HepG2 (cell line): Measurements from ENCODE around the gene SH3D19. TPM values are rescaled to one million over a fixed set of nuclear protein-coding genes. Genes with fewer than 3 reads are reported as not detected.
A peak's percentile ranks its signal among the peaks of the same experiment; 100 is the strongest.

Experiments used
- ATAC-seq: fragments of 200-7000 bp; cut with Tn5 transposase; 3 replicates; pipeline ENCODE4 v1.9.1; 2020; ENCODE audit warnings: mild to moderate bottlenecking, moderate library complexity
- BruUV-seq: library from RNA; stranded (reverse); fragments of 400-500 nt; replicated peaks from 2 replicates; lab custom pipeline; 2021; lab: Mats Ljungman, UMichigan
- CTCF ChIA-PET: fragments of 300-600 bp; formaldehyde crosslinking; extraction: SDS; loops from one replicate; lab custom pipeline; 2021; ENCODE audit warnings: low total read pairs, inconsistent platforms, low intra/inter-chr PET ratio; lab: Yijun Ruan, JAX
- POLR2A ChIA-PET: fragments of 350-600 bp; sonication (Branson Sonifier 250); formaldehyde crosslinking; loops from one replicate; lab custom pipeline; 2020; ENCODE audit warnings: antibody characterized with exemption, inconsistent platforms; lab: Yijun Ruan, JAX
- DNase-seq: peaks from one replicate; pipeline ENCODE4 v3.0.0-alpha.2; 2015; ENCODE audit warnings: low spot score
- FAIRE-seq: peaks from 3 replicates; lab custom pipeline; 2011; peaks lifted over from hg19 to GRCh38; lab: Jason Lieb, UNC
- H2AFZ ChIP-seq: one replicate; pipeline ENCODE4 v1.6.1; 2011; ENCODE audit warnings: low read length, inconsistent platforms
- H3K27ac ChIP-seq: fragments of 300-600 bp; 3 replicates; pipeline ENCODE4 v1.8.0; 2011; ENCODE audit warnings: mixed run types, mild to moderate bottlenecking, mixed read lengths, low read length, inconsistent platforms; ENCODE audit not compliant: insufficient read depth; ENCODE audit errors: extremely low read length
- H3K27me3 ChIP-seq, 2 experiments: fragments of 200-600 bp in 1 of 2; 2 replicates in 1 of 2; 3 replicates in 1 of 2; pipeline versions ENCODE4 v1.6.0 to v1.8.0; 2011; ENCODE audit warnings: low read length in 2 of 2, mild to moderate bottlenecking in 2 of 2, moderate library complexity in 2 of 2, inconsistent platforms in 1 of 2; ENCODE audit not compliant: insufficient read depth in 2 of 2, control insufficient read depth in 1 of 2
- H3K36me3 ChIP-seq, 2 experiments: fragments of 200-600 bp in 1 of 2; replicated peaks in 1 of 2; 2 replicates in 1 of 2; 3 replicates in 1 of 2; pipeline versions ENCODE4 v1.5.1 to v1.8.0; 2011; ENCODE audit warnings: low read length in 2 of 2, inconsistent platforms in 1 of 2; ENCODE audit not compliant: insufficient read depth in 2 of 2, control insufficient read depth in 1 of 2
- H3K4me1 ChIP-seq: 2 replicates; pipeline ENCODE4 v1.5.1; 2012; ENCODE audit warnings: low read length, inconsistent platforms; ENCODE audit not compliant: insufficient read depth
- H3K4me2 ChIP-seq: 2 replicates; pipeline ENCODE4 v1.6.0; 2011; ENCODE audit warnings: low read depth, low read length, inconsistent platforms
- H3K4me3 ChIP-seq, 3 experiments: fragments of 200-600 bp in 1 of 3; sonication (generic), shearing (Covaris generic) in 1 of 3; replicated peaks in 1 of 3; 2 replicates each; pipeline ENCODE4 v1.5.1; 2011 to 2016; ENCODE audit warnings: low read length in 3 of 3, inconsistent platforms in 2 of 3, low read depth in 2 of 3, mild to moderate bottlenecking in 2 of 3, control low read depth in 1 of 3, mixed read lengths in 1 of 3; ENCODE audit not compliant: insufficient read depth in 1 of 3
- H3K79me2 ChIP-seq: one replicate; pipeline ENCODE4 v1.6.1; 2011; ENCODE audit warnings: low read length, inconsistent platforms; ENCODE audit not compliant: insufficient read depth
- H3K9ac ChIP-seq: 2 replicates; pipeline ENCODE4 v1.6.0; 2011; ENCODE audit warnings: mild to moderate bottlenecking, low read depth, low read length, inconsistent platforms; ENCODE audit not compliant: insufficient read depth
- H3K9me3 ChIP-seq: 2 replicates; pipeline ENCODE4 v1.5.1; 2012; ENCODE audit warnings: mild to moderate bottlenecking, low read length
- H4K20me1 ChIP-seq: 2 replicates; pipeline ENCODE4 v1.6.0; 2011; ENCODE audit warnings: inconsistent platforms, mild to moderate bottlenecking, low read length, moderate library complexity; ENCODE audit not compliant: insufficient read depth
- ARNTL ChIP-seq: sonication (generic); formaldehyde crosslinking; IDR thresholded peaks from 2 replicates; pipeline ENCODE4 v1.4.0; 2020; ENCODE audit warnings: mild to moderate bottlenecking, missing genetic modification reagents
- CENPT ChIP-seq: sonication (generic); formaldehyde crosslinking; IDR thresholded peaks from 2 replicates; pipeline ENCODE4 v1.8.0; 2022; ENCODE audit warnings: low read depth, mild to moderate bottlenecking, moderate library complexity, missing genetic modification reagents
- LBX2 ChIP-seq: sonication (generic); formaldehyde crosslinking; IDR thresholded peaks from 2 replicates; pipeline ENCODE4 v1.5.0; 2020; ENCODE audit warnings: missing genetic modification reagents, mild to moderate bottlenecking, borderline replicate concordance
- MTF1 ChIP-seq: sonication (generic); formaldehyde crosslinking; IDR thresholded peaks from 2 replicates; pipeline ENCODE4 v1.5.0; 2020; ENCODE audit warnings: missing genetic modification reagents
- MYNN ChIP-seq: sonication (generic); formaldehyde crosslinking; IDR thresholded peaks from 2 replicates; pipeline ENCODE4 v1.4.0; 2020; ENCODE audit warnings: mild to moderate bottlenecking, low read depth, missing genetic modification reagents
- RBM22 ChIP-seq: fragments of 200-400 bp; formaldehyde crosslinking; optimal IDR thresholded peaks from 2 replicates; pipeline ENCODE3; 2017; ENCODE audit warnings: mild to moderate bottlenecking, low read length, moderate library complexity
- REPIN1 ChIP-seq: sonication (generic); formaldehyde crosslinking; IDR thresholded peaks from 2 replicates; pipeline ENCODE4 v1.8.0; 2022; ENCODE audit warnings: missing genetic modification reagents, low read depth, mild to moderate bottlenecking, borderline replicate concordance
- TCF7L2 ChIP-seq: IDR thresholded peaks from 2 replicates; pipeline ENCODE4 v1.6.1; 2011; ENCODE audit warnings: mild to moderate bottlenecking, low read depth, low read length, moderate library complexity
- ZBTB46 ChIP-seq: sonication (generic); formaldehyde crosslinking; IDR thresholded peaks from 2 replicates; pipeline ENCODE4 v1.4.0; 2020; ENCODE audit warnings: mild to moderate bottlenecking, missing genetic modification reagents, borderline replicate concordance
- ZFP41 ChIP-seq: sonication (generic); formaldehyde crosslinking; IDR thresholded peaks from 2 replicates; pipeline ENCODE4 v1.4.0; 2020; ENCODE audit warnings: mild to moderate bottlenecking, missing genetic modification reagents, borderline replicate concordance
- ZNF251 ChIP-seq: sonication (generic); formaldehyde crosslinking; IDR thresholded peaks from 2 replicates; pipeline ENCODE4 v1.9.0; 2021; ENCODE audit warnings: mild to moderate bottlenecking, missing genetic modification reagents
- ZNF274 ChIP-seq: sonication (generic); formaldehyde crosslinking; IDR thresholded peaks from 2 replicates; pipeline ENCODE4 v1.5.1; 2020; ENCODE audit warnings: mild to moderate bottlenecking, missing genetic modification reagents
- ZNF562 ChIP-seq: sonication (generic); formaldehyde crosslinking; IDR thresholded peaks from 2 replicates; pipeline ENCODE4 v1.8.0; 2022; ENCODE audit warnings: missing genetic modification reagents, borderline replicate concordance
- ZSCAN22 ChIP-seq: sonication (generic); formaldehyde crosslinking; IDR thresholded peaks from 2 replicates; pipeline ENCODE4 v1.4.0; 2020; ENCODE audit warnings: mild to moderate bottlenecking, missing genetic modification reagents
- ZSCAN9 ChIP-seq: IDR thresholded peaks from 2 replicates; pipeline ENCODE4 v1.6.1; 2016; ENCODE audit warnings: borderline replicate concordance
- WGBS: methylation state at CpG from one replicate; pipeline ENCODE4 v1.1.6; 2017; ENCODE audit warnings: low lambda C conversion rate; 5-methylcytosine and 5-hydroxymethylcytosine counted together
- in situ Hi-C: cut with HindIII; loops from 2 replicates; pipeline ENCODE4 v1.10.0; 2017; ENCODE audit warnings: low pct_unique_long_range_greater_than_20kb; ENCODE audit not compliant: extremely low pct_ligation_motif_present
- intact Hi-C: fragments of 100-400 bp; cut with micrococcal nuclease; formaldehyde crosslinking; loops from one replicate; pipeline ENCODE4 v1.10.0; 2022; ENCODE audit not compliant: unreplicated experiment
- polyA plus RNA-seq, 8 experiments: library from polyadenylated mRNA; depleted of rRNA in 3 of 8; stranded (reverse) in 7 of 8; unstranded in 1 of 8; fragments of >200 nt; fragmentation: Illumina TruSeq in 4 of 8; extraction: Trizol in 4 of 8; gene quantifications; 2 replicates each; pipeline versions ENCODE4 v1.2.1 to v1.2.3, GENCODE V29; 2011 to 2016; ENCODE audit warnings: low read depth in 4 of 8, missing spikeins in 1 of 8, mixed read lengths in 1 of 8; ENCODE audit not compliant: insufficient read depth in 1 of 8
- total RNA-seq, 5 experiments: library from RNA; depleted of rRNA; stranded (reverse); fragments of >200 nt; fragmentation: Illumina TruSeq; extraction: Trizol; gene quantifications; 2 replicates each; pipeline ENCODE4 v1.2.3, GENCODE V29; 2016; ENCODE audit warnings: low read depth in 1 of 5

The SH3D19 gene
- total and polyA plus RNA-seq, 2 of the 13 experiments (the other 11 are each of a cell fraction or from before 2014, with no cell fraction given), result 31.2 to 38.0 TPM

DNA sequence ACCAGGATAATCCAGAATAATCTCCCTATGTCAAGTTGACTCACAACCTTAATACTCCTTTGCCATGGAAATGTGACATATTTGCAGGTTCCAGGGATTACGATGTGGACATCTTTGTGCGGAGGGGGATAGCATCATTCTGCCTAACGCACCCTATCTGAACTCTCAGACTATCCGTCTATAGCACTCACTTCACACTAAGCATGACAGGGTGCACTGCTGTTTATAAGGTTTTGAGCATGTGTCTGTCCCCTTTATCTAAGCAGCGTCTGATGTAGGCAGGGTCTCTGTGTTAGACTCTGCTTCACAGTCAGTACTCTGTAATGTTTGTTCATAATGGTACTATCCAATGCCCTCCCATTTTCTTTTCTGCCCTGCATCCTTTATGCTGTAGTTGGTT is 91.8 kb downstream of the SH3D19 start:
- peaks cover 2 to 5% of the 10 kb centered on the region in 2 experiments; a peak in 2 of 5 replicates for H3K36me3 ChIP-seq
- H3K27me3 ChIP-seq, result no peaks in the 10 kb centered on the region
- H3K79me2 ChIP-seq, result peaks cover 45% of the 10 kb centered on the region
- H4K20me1 ChIP-seq, result peaks cover 7% of the 10 kb centered on the region
- H3K27ac ChIP-seq, result no peak overlapping the region
- in situ Hi-C loops (no loop called here), intact Hi-C loops (no loop called here)
- over 99% methylated on average over 5 of the region's 5 CpGs for WGBS
- BruUV-seq, result TSS peak; percentile 23
- no peak for TF ChIP-seq ZNF562
- no peak for TF ChIP-seq ZFP41 (CRISPR knock-in tag)
- peak; percentile 57 for TF ChIP-seq RBM22
- no peak overlapping the region for H3K9ac ChIP-seq
- ChIA-PET CTCF (no interaction called here), POLR2A (no interaction called here)
- ATAC-seq (no peak), DNase-seq (no peak), FAIRE-seq (no peak)
- no peak overlapping the region for H3K4me2 ChIP-seq
- H2AFZ ChIP-seq, result no peak overlapping the region
- H3K4me1 ChIP-seq, result no peaks in the 10 kb centered on the region
- H3K4me3 ChIP-seq, result no peak overlapping the region
- H3K9me3 ChIP-seq, result no peaks in the 10 kb centered on the region

- in situ Hi-C loops, result no loop called here
Observed at GRCh38 chr4:151231915-151232595, 93.3 kb downstream of the SH3D19 start.

More at GRCh38 chr4:151231915-151232595, 93.3 kb downstream of the SH3D19 start:
- no peak overlapping the region for H2AFZ ChIP-seq
- H3K27ac ChIP-seq, result no peak overlapping the region
- no peaks in the 10 kb centered on the region for H3K9me3 ChIP-seq
- H3K36me3 ChIP-seq, result peaks cover 0 to 2% of the 10 kb centered on the region in 2 experiments; a peak in 2 of 5 replicates
- H3K4me2 ChIP-seq, result no peak overlapping the region
- H3K4me1 ChIP-seq, result no peaks in the 10 kb centered on the region
- H4K20me1 ChIP-seq, result peaks cover 3% of the 10 kb centered on the region
- H3K9ac ChIP-seq, result no peak overlapping the region
- intact Hi-C loops, result no loop called here
- ATAC-seq (no peak), DNase-seq (no peak), FAIRE-seq (no peak)
- BruUV-seq, result no TSS peak
- H3K4me3 ChIP-seq, result no peak overlapping the region
- peaks cover 36% of the 10 kb centered on the region for H3K79me2 ChIP-seq
- ChIA-PET CTCF (no interaction called here), POLR2A (no interaction called here)
- TF ChIP-seq ARNTL (CRISPR knock-in tag), result no peak
- no peak for TF ChIP-seq ZNF251 (CRISPR knock-in tag)
- no peak for TF ChIP-seq ZNF274 (CRISPR knock-in tag)
- TF ChIP-seq ZBTB46, result no peak
- no peak for TF ChIP-seq TCF7L2
- no peak for TF ChIP-seq LBX2 (CRISPR knock-in tag)
- no peak for TF ChIP-seq CENPT (CRISPR knock-in tag)
- no peak for TF ChIP-seq REPIN1 (CRISPR knock-in tag)
- no peak for TF ChIP-seq ZSCAN9 (CRISPR knock-in tag)
- TF ChIP-seq MTF1, result no peak
- no peak for TF ChIP-seq MYNN (CRISPR knock-in tag)
- no peak for TF ChIP-seq ZSCAN22 (CRISPR knock-in tag)
- H3K27me3 ChIP-seq, result no peaks in the 10 kb centered on the region
- WGBS, result 98% methylated on average over 7 of the region's 7 CpGs
